Stimulated activated CD8-positive, alpha-beta memory T cell treated with anti-CD3 and anti-CD28 coated beads, Interleukin-4, amount 100 ng/mL, for 1 hour (primary cell): ENCODE results near the gene SETX.

ENCODE experiments used
- DNase-seq, 2 donors: peaks; one replicate each; pipeline ENCODE4 v3.0.0-alpha.2; 2020; ENCODE audit warnings: low read depth in 2 of 2, low spot score in 1 of 2

SETX gene

DNA sequence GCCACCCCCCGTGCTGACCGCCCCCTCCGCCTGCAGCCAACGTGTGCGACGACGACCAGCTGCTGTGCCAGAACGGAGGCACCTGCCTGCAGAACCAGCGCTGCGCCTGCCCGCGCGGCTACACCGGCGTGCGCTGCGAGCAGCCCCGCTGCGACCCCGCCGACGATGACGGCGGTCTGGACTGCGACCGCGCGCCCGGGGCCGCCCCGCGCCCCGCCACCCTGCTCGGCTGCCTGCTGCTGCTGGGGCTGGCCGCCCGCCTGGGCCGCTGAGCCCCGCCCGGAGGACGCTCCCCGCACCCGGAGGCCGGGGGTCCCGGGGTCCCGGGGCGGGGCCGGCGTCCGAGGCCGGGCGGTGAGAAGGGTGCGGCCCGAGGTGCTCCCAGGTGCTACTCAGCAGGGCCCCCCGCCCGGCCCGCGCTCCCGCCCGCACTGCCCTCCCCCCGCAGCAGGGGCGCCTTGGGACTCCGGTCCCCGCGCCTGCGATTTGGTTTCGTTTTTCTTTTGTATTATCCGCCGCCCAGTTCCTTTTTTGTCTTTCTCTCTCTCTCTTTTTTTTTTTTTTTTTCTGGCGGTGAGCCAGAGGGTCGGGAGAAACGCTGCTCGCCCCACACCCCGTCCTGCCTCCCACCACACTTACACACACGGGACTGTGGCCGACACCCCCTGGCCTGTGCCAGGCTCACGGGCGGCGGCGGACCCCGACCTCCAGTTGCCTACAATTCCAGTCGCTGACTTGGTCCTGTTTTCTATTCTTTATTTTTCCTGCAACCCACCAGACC, 112.8 kb downstream of the SETX start:
- no peak for DNase-seq

DNA sequence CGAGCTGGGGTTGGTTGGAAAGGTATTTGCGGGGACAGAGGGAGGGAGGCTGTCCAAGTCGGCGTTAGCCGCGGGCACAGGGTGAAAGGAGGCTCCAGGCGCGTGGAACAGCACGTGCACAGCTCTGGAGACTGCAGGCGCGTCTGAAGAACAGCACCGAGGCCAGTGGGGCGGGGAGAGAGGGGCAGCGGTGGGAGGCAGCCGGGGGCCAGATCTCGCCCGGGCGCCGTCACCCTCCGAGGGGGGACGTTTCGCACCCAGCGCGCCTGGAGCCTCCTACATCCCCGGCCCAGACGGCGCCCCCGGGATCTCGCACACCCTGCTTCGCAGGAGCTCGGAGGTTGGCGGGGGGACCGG, 113.3 kb downstream of the SETX start:
- DNase-seq = no peak

DNA sequence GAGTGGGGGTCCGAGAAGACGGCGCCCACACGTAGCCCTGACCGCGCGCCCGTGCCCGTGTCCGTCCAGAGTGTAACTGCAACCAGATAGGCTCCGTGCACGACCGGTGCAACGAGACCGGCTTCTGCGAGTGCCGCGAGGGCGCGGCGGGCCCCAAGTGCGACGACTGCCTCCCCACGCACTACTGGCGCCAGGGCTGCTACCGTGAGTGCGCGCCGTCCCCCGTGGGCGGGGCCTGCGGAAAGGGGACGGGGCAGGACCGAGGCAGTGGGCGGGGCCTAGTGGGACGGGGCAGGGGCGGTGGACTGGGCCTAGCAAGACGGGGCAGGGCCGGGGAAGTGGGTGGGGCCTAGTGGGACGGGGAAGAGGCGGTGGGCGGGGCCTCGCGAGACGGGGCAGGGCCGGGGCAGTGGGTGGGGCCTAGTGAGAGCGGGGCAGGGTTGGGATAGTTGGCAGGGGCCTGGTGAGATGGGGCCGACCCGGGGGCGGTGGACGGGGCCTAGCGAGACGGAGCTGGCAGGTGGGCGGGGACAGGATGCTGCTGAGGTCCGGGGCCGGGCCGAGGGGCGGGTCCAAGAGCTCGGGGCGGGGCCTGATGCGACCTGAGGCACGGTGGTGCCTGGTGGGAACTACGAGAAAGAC, 113.8 kb downstream of the SETX start:
- DNase-seq = peak; percentile 98 to 99

DNA sequence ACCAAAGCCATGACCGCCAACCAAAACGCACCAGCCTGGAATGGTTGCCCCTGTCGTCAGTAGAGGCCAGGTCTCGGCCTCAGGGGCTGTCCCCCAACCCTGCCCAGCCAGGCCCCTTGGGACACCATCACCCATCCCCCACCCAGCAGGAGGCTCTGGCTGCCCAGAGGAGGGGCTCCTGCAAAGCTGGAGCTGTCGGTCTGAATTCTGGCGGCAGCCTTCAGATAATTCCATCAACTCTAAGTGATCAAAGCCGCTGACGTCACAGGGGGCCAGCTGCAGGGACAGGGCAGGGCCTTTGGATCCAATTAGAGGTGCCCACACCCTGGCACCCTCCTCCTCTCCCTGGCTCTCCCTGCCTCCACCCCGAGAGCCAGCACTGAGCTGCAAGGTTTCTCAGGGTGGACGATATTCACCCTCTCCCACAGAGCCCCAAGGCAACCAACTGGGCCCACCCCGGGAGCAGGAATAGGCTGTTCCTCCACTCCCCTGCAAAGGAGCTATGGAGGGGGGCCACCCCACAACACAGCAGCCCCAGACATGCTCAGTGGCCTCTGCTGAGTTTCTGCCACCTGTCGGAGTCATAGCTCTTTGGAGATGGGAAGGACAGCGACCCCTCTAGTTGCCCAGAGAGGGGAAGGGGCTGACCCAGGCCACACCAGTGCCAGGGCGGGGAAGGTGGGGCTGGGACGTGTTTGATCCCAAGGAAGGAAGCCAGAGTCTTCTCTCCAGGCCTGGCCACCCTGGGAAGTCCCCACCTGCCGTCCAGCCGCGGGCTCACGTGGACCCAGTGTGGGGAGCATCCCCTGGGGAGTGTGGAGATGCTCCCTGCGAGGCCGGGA, 114.6 kb downstream of the SETX start:
- no peak for DNase-seq

DNA sequence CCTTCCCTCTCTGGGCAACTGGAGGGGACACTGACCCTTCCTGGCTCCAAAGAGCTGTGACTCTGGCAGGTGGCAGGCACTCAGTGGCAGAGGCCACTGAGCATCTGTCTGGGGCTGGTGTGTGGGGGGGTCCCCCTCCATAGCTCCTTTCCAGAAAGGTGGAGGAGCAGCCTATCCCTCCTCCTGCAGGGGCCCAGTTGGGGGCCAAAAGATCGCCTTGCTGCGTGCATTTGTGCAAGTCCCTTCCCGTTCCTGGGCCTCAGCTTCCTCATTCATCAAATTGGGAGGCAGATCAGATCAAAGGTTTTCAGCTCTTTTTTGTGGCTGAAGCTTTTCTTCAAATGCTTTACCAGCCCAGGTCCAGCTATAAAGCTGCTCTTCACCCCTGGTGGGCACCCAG, 115.3 kb downstream of the SETX start:
- no peak for DNase-seq

DNA sequence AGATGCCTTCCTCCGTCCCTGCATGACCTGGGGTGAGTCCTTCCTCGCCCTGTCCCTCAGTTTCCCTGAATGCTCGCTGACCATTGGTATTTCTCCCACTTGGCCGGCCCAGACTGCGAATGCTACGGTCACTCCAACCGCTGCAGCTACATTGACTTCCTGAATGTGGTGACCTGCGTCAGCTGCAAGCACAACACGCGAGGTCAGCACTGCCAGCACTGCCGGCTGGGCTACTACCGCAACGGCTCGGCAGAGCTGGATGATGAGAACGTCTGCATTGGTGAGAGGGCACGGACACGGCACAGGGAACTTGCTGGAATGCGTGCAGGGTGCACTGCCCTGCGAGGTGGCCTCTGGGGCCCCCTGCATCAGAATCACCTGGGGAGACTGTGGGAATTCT, 115.8 kb downstream of the SETX start:
- no peak for DNase-seq

DNA sequence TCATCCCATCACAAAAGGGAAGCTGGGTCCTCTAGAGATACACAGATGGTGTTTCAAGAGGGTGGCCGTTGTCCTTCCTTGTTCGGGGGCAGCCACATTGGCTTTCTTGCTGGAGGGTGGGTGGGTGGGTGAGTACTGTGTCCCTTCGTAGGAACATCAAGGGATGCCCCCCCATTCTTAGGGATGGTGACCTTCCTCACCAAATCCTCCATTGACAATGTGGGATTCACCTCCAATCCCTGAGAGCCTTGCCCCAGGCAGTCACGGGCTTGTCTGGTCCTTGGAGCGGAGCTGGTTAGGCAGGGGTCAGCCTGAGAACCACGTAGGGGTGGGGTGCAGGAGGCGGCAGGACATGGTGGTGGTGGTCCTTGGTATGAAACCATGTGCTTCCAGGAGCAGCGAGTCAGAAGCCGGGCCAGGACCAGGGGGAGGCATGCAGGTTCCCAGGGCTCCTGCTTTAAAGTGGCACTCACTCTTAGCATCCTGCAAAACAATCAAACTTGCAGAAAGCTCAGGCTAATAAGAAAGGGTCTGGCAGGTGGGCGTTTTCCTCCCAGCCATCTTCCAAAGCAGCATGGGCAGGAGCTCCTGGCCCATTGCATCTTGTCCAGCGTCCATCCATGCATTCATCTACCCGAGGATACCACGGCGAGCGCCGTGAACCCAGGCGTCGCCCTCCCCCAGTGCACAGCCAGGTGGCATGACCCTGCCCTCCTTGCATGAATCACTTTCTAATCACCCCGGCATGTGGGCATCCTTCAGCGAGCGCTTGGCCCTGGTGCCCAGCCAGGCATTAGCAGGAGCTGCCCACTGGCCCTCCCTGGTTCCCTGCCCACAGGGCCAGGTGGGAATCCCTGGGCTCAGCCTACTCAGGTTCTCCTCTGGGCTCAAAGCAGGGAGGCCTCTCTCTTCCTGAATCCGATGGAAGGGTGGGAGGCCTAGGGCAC, 116.5 kb downstream of the SETX start:
- no peak for DNase-seq

DNA sequence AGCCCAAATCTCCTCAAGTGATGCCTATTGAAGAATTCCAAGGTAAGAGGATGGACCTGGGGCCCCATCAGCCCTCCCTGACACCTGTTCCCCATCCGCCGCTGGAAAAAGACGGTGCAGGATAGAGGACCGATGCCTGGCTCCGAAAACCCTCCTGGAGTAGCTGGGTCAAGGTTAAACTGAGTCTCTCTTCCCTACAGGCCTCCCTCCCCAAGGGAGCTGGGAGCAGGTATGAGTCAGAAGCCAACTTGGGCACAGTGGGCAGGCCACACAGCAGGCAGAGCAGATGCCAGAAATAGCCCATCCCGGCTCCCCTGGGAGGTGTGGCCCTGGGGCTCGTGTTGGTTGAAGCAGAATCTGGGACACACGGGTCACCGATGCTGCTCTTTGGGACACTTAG, 117.3 kb downstream of the SETX start:
- DNase-seq = no peak

DNA sequence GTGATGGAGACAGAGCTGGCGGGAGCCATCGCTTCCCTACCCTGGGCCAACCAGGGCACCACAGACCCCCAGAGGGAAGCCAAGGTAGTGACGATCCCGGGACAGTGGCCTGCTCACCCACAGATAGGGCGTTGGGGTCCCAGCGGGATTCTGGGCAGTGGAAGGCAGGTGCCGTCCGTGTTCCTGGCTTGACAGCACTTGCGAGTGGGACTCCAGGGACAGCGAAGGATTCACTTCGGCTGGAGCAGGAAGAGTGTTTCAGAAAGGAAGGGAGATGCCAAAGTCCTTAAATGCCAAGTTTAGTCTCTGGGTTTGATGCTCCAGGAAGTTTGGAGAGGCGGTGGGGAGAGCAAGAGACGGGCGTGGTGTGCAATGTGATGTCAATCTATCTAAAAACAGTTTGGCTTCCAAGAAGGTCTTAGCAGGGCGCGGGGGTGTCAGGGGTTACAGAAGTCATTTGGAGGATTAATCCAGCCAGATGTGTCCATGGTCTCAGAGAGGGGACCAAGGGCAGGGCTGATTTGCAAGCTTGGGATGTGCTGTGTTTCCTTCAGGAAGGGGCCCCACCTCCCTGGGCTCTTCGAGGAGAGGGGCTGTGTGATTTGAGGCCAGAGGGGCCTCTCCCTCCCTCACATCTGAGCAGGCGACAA, 118.0 kb downstream of the SETX start:
- no peak for DNase-seq

DNA sequence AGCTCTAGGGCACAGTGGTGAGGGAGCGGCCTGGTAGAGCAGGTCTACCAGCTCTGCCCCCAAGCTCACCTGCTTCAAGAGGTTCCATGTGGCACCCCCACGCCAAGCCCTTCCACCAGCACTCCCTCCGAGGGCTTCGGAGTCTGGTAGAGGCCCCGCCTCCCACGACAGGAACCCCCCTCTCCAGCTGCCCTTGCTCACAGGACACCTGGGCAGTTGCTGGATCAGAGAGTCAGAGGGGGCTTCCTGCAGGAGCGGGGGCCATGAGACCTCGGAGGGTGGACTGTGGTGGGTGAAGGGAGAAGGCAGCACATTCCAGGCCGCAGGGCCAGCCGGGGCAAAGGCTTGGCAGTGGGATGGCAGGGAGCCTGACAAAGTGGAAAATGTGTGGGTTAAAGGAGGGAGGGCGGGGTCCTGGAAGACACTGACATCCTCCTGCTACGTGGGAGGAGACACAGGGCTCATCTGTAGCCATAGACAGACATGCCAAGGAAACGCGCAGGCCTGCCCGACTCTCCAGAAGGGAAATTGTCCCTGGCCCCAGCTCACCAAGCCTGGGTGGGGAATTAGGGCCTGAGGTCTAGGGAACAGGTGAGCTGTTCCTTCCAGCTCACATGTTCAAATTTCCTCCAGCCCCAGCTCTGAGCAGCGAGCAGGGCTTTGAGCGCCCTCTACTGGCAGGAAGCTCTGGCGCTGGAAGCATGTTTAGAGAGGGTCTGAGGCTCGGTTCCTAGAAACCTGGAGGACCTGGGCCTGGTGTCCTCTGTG, 118.7 kb downstream of the SETX start:
- DNase-seq = peak; percentile 59 to 75

DNA sequence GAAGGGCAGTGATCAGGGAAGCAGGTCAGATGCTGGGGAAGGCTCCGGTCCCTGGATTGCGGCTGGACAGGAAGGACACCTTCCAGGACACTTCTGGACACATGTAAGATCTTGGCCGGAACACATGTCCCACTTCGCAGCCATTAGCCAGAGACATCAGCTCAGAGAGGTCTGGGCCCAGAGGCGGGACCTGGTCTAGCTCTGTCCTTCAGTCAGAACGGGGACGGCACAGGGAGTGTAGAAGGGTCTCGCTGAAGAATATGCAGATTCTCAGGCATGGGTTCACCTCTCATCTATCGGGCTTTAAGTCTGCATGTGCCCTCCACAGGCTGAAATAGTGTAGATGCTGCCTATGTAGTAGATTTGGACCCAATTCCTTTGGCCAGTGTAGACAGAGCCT, 119.7 kb downstream of the SETX start:
- no peak for DNase-seq

DNA sequence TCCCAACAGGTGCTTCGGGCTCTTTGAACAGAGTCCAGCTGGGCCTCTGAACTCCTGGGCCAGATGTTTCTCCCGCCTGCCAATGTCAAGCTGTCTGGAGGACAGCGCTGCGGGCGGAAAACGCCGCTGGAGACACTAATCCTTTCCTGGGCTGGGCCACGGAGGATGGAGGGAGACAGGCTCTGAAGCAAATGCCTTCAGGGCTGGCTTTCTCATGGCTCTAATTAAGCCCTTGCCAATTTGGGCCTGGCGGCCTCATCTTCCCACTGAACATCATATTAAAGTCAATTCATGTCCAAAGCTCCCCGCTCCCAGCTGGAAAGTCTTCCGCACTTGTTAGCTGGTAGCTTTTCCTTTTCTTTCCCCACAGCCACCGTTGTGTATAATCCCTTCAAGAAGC, 120.3 kb downstream of the SETX start:
- no peak for DNase-seq

DNA sequence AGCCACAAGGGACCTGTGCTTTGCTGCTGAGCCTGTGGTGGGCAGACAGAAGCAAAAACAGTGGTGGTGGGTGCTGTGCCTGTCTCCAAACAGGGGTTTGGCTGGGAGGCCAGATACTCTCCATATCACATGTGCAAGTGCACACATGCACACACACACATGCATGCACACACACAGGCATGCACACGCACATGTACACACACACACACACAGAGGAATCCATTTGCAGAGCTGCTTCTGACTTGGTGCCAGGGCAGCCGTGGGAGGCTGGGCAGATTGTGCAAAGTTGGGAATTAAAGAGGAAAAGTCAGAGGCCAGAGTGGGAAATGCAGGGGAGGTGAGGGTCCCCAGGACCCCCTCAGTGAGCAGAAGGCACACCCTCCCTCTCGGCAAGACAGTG, 121.6 kb downstream of the SETX start:
- no peak for DNase-seq

DNA sequence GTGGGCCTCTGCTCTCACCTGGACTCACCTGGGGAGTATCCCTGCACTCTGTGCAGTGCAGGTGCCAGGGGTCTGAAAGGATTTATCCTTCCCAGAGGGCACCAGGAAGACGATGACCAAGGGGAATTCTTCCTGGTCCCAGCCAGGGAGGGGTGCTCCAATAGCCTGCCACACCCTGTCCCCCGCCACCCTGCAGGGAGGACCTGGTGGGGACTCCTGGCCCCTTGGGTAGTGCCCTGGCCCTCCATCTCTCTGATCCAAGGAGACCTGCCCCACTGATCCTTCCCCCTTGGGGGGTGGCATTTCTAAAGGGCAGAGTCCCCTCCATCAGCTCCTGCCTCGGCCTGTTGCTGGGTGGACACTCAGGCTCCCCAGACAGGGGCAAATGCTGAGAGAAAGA, 122.3 kb downstream of the SETX start:
- no peak for DNase-seq

DNA sequence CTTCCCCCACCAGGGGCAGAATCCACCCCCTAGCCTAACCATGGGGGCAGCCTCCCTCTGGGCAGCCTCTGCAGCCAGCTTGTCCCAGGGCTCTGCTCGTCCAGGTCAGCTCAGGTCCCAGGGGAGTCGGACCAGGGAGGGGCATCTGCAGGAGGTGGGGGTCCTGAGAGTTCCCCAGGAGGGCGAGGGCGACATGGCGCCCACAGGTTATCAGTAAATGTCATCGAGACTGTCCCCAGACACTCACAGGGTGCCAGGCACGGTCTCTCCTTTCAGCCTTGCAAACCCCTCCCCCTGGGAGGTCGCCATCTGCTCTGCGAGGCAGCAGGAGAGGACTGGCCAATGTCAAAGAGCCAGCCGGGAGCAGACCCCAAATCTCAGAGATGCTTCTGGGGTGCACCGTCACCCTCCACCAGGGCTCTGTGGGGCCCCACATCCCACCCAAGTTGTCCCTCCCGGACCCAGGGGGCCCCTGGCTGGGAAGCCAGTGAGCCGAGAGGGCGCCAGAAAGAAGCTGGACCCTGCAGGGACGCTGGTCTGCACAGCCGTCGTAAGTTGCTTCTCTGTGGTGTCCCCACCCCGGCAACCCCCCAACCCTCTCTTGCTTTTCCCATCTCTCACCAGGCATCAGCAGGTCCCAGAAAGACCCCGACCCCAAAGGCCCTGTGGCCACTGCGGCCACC, 123.6 kb downstream of the SETX start:
- DNase-seq = no peak

DNA sequence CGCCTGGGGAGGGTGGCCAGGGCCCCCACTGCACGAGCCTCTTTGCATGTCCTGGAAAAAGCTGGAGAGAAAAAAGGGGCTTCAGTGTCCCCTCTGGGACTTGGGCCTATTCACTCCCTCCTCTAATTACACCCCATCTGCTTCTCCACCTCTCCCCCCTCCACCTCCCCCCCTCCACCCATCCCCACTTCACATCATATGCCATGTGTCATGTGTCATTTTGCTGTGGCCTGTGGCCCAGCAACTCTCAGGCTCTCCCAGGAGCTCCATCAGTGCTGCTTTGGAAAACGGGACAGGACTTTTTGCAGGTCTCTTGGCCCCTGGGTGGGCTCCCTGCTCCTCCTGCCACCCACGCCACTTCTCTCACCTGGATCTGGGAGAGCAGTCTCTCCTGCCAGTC, 124.2 kb downstream of the SETX start:
- no peak for DNase-seq

DNA sequence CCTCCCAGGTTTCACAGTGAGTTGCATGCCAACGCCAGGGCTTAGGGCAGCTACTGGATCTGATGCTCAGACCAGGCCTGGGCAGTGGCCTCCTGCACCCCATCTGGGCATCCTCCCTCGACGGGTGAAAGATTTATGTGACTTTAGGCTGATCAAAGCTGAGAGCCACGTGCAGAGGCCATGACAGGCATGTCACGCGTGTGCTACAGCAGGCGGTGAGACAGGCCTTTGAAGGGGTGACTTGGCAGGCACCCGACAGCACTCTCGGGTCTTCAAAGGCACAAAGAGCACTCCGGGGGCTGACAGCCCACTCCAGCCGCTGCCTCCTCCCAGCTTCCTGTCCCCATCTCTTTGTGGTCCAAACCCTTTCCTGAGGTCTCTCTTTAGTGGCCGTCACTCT, 126.7 kb downstream of the SETX start:
- no peak for DNase-seq

DNA sequence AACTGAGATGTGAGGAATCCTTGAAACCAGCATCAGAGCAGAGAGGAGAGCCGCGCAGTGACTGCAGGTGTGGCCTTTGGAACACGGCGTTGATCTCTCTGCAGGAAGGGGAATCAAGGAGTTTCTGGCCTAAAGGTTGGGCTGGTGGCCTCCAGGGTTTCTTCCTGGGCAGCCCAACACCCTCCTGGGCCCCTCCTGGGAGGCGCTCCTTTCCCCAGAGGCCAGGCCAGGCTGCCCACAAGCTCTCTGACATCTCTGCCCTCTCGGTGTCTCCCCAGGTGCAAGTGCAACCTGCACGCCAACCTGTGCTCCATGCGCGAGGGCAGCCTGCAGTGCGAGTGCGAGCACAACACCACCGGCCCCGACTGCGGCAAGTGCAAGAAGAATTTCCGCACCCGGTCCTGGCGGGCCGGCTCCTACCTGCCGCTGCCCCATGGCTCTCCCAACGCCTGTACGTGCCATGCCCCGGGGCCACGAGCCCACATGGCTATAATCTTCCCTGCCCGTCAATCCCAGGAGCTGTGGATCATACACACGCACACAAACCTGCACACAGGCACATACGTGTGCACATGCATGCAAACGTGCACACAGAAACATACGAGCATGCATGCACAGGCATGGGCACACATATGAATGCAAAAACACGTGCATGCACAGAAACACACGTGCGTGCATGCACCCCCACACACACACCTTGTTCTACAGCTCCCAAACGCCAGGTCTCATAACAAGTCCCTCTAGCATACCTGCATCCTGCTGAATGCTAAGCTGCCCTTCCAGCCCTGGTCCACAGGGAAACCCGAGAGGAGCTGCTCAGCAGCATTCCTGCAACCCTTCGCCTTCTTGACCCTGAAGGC, 128.0 kb downstream of the SETX start:
- DNase-seq = no peak
